Measurements from ENCODE around the gene EXOC3L2. TPM values are rescaled to one million over a fixed set of nuclear protein-coding genes. Genes with fewer than 3 reads are reported as not detected.
A peak's percentile ranks its signal among the peaks of the same experiment; 100 is the strongest.
"Not testable (repeated sequence)": the region's sequence is repeated elsewhere in the genome, so short reads cannot be mapped to it uniquely, and the experiment has no call there.

EXOC3L2 gene
- total RNA-seq (2014; rRNA removed; shearing (Covaris generic)), result 0.17 and 0.39 TPM in 2 replicates

GRCh38 chr19:45245334-45245787, at the start of gene EXOC3L2:
EXOC3L2 (minus strand) TSS chr19:45245407; CDS start chr19:45239045, 6,362 bp downstream.
- no peak for DNase-seq (ENCODE audit: low read depth)

- DNase-seq (ENCODE audit: low read depth), result no peak
These were observed 49.3 kb upstream of the EXOC3L2 start for GRCh38 chr19:45294291-45295029.

GRCh38 chr19:45293682-45294081, 48.5 kb upstream of the EXOC3L2 start:
- no peak for DNase-seq (ENCODE audit: low read depth)

GRCh38 chr19:45291834-45292233, 46.6 kb upstream of the EXOC3L2 start:
- no peak for DNase-seq (ENCODE audit: low read depth)

GRCh38 chr19:45290381-45290931, 45.2 kb upstream of the EXOC3L2 start:
- no peak for DNase-seq (ENCODE audit: low read depth)

GRCh38 chr19:45283443-45284033, 38.3 kb upstream of the EXOC3L2 start:
- no peak for DNase-seq (ENCODE audit: low read depth)

GRCh38 chr19:45280471-45280961, 35.3 kb upstream of the EXOC3L2 start:
- DNase-seq (ENCODE audit: low read depth), result no peak

GRCh38 chr19:45279587-45280192, 34.5 kb upstream of the EXOC3L2 start:
- DNase-seq (ENCODE audit: low read depth), result no peak

- DNase-seq (ENCODE audit: low read depth), result no peak
These were observed 32.9 kb upstream of the EXOC3L2 start for GRCh38 chr19:45278087-45278486.

- peak; percentile 32 for DNase-seq (ENCODE audit: low read depth)
These were observed 31.1 kb upstream of the EXOC3L2 start for GRCh38 chr19:45276284-45276687.

- peak; percentile 33 for DNase-seq (ENCODE audit: low read depth)
These were observed 30.3 kb upstream of the EXOC3L2 start for GRCh38 chr19:45275370-45275971.

- DNase-seq (ENCODE audit: low read depth), result no peak
These were observed 28.3 kb upstream of the EXOC3L2 start for GRCh38 chr19:45273521-45273855.

- DNase-seq (ENCODE audit: low read depth), result no peak
These were observed 26.5 kb upstream of the EXOC3L2 start for GRCh38 chr19:45271735-45272108.

GRCh38 chr19:45271098-45271734, 26.0 kb upstream of the EXOC3L2 start:
- DNase-seq (ENCODE audit: low read depth), result no peak

- DNase-seq (ENCODE audit: low read depth), result not testable (repeated sequence)
These were observed 24.7 kb upstream of the EXOC3L2 start for GRCh38 chr19:45269939-45270338.

- no peak for DNase-seq (ENCODE audit: low read depth)
These were observed 22.1 kb upstream of the EXOC3L2 start for GRCh38 chr19:45267296-45267695.

GRCh38 chr19:45265375-45265774, 20.2 kb upstream of the EXOC3L2 start:
- DNase-seq (ENCODE audit: low read depth), result no peak

GRCh38 chr19:45264781-45265317, 19.6 kb upstream of the EXOC3L2 start:
- no peak for DNase-seq (ENCODE audit: low read depth)

GRCh38 chr19:45263013-45263412, 17.8 kb upstream of the EXOC3L2 start:
- DNase-seq (ENCODE audit: low read depth), result no peak

GRCh38 chr19:45262570-45262969, 17.4 kb upstream of the EXOC3L2 start:
- no peak for DNase-seq (ENCODE audit: low read depth)

GRCh38 chr19:45258862-45259261, 13.7 kb upstream of the EXOC3L2 start:
- DNase-seq (ENCODE audit: low read depth), result no peak

All from Daoy (cell line).